Dermis microvascular lymphatic vessel endothelial cell (primary cell): Measurements from ENCODE around the gene SPATA6L. TPM values are rescaled to one million over a fixed set of nuclear protein-coding genes. Genes with fewer than 3 reads are reported as not detected.
"Not testable (repeated sequence)": the region's sequence is repeated elsewhere in the genome, so short reads cannot be mapped to it uniquely, and the experiment has no call there.

Source experiments
- DNase-seq, 2 donors: peaks; one replicate each; pipeline versions ENCODE4 v3.0.0 to v3.0.0-alpha.2; 2010; ENCODE audit warnings: low read depth in 2 of 2
- total RNA-seq: library from RNA; depleted of rRNA; stranded (reverse); fragments of >200 nt; gene quantifications from 2 replicates; pipeline ENCODE4 v1.2.1, GENCODE V29; 2014

SPATA6L gene
- total RNA-seq, 1 donor from 2014 or later: 3.3 TPM

- no peak for DNase-seq
These were observed 26.9 kb downstream of the SPATA6L start for GRCh38 chr9:4639420-4639819.

DNA sequence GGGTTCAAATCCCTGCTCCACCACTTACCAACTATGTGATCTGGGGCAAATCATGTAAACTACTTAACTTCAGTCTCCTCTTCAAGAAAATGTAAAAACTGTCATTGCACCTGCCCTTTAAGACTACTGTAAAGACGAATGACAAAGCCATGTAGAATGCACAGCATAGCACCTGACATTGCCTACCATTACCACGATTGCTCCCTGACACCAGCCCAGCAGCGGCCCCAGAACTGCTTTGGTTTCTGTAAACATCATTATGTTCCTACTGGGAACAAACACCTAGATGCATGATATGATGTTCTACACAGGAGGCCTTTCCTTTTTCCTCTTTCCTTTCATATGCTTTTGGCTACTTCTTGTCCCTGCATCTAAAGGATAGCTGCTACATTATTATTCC lies 27.3 kb downstream of the SPATA6L start:
- DNase-seq: no peak

- no peak for DNase-seq
These were observed 35.4 kb downstream of the SPATA6L start for GRCh38 chr9:4630836-4631235.

DNA sequence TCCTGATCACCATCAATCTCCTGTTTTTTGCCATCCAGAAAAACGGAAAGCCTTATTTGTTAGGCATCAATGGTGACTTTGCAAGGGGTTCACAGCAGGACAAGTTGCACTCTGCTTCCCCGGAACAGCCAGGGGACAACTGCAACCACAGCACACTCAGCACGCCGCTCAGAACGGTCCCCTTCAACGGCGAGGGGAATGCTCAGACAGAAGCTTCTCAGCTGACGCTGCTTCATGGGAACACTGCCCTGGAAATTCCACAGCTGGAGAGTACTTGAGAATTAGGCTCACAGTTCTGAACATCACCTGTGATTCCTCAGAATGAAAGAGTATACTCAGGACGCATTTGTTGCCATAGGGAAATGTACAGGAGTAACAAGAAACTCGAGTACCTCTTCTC lies 44.3 kb downstream of the SPATA6L start:
- DNase-seq: no peak

GRCh38 chr9:4620881-4621555 lies 45.3 kb downstream of the SPATA6L start:
- DNase-seq: peak in 1 of 2 donors; percentile 34

GRCh38 chr9:4620057-4620765 lies 46.1 kb downstream of the SPATA6L start:
- DNase-seq: no peak

DNA sequence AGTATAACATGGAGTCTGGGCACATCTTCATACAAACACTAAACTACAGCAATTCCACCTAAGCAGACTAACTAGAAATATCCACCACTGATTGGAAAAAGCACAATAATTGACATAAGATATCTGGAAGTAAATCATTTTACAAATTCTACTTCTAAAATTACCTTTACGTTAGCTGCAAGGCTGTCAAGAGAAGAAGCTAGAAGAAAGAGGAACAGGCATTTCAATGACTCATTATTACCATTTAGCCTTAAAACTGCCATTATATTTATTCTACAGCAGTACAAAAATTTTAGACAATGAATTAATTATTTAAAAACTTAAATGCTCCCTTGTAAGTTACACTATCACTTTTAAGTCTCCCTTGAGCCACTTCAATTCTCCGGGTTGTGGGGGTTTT lies 47.6 kb downstream of the SPATA6L start:
- DNase-seq: no peak

GRCh38 chr9:4617752-4618151 lies 48.5 kb downstream of the SPATA6L start:
- no peak for DNase-seq

- DNase-seq: no peak
These were observed 50.5 kb downstream of the SPATA6L start for GRCh38 chr9:4615778-4616177.

DNA sequence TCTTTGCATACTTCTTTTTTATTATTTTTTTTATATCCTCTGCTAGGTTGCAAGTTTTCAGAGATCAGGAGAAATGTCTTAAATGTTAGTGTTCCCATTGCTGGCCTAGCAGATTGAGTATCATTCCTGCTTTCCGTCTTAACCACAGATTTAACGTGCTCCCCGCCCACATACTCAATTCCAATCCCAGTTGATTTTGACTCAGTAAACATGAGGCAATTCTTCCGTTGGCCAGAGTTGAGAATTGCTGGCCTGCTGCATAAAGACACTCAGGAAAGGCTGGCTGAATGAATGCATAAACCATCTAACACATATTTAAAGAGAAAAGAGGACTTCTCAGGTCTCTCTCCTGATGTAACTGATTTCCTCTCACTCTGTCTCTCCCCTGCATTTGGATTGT lies 51.0 kb downstream of the SPATA6L start:
- DNase-seq: no peak

GRCh38 chr9:4614627-4615026 lies 51.7 kb downstream of the SPATA6L start:
- no peak for DNase-seq

DNA sequence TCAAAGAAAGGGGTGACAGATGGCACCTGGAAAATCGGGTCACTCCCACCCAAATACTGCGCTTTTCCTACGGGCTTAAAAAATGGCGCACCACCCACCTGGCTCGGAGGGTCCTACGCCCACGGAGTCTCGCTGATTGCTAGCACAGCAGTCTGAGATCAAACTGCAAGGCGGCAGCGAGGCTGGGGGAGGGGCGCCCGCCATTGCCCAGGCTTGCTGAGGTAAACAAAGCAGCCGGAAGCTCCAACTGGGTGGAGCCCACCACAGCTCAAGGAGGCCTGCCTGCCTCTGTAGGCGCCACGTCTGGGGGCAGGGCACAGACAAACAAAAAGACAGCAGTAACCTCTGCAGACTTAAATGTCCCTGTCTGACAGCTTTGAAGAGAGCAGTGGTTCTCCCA lies 60.2 kb downstream of the SPATA6L start:
- not testable (repeated sequence) for DNase-seq

DNA sequence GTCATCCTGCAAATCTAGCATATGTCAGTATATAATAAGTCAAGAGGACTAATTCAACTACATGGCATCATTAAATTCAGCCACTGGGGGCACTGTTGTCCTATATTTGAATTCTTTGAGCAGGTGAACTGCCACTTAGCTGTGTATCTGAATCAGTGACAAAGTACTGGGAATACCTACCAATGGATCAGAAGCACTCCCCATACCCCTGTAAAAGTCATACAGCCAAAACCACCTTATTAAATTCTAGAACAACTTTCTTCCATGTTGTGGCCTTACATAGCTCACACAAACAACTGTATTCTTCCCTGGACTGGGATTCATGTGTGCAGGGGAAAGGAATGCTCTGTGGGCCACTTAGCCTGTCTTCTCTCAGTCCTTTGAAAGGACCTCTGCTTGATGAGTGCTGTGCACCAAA lies 61.6 kb downstream of the SPATA6L start:
- DNase-seq: peak; percentile 65 to 75

GRCh38 chr9:4603830-4604229 lies 62.5 kb downstream of the SPATA6L start:
- DNase-seq: no peak

DNA sequence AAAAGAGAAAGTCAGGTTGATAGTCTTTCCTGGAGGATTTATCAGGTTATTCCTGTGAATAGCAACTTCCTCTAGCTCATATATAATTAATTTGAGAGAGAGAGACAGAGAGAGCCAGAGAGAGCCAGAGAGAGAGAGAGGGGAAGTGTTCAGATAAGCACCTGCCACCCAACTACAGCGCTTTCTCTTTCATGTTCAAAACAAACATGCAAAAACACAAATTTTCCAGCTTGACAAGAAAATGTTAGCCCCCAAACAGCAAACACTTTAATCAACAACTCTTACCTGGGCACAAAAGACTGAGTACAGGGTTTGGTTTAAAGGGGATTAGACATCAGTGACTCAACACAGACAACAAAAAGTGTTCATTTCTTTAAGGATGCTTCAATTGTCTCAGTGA lies 65.9 kb downstream of the SPATA6L start:
- DNase-seq: no peak

GRCh38 chr9:4596165-4596922 lies 69.9 kb downstream of the SPATA6L start:
- DNase-seq: peak; percentile 85 to 91

- no peak for DNase-seq
These were observed 71.3 kb downstream of the SPATA6L start for GRCh38 chr9:4594994-4595393.

- peak in 1 of 2 donors; percentile 42 for DNase-seq
These were observed 71.7 kb downstream of the SPATA6L start for GRCh38 chr9:4594545-4594944.

- peak in 1 of 2 donors; percentile 83 for DNase-seq
These were observed 73.4 kb downstream of the SPATA6L start for GRCh38 chr9:4592886-4593285.

GRCh38 chr9:4592295-4592694 lies 74.0 kb downstream of the SPATA6L start:
- no peak for DNase-seq

GRCh38 chr9:4591123-4591500 lies 75.2 kb downstream of the SPATA6L start:
- peak; percentile 30 to 72 for DNase-seq

DNA sequence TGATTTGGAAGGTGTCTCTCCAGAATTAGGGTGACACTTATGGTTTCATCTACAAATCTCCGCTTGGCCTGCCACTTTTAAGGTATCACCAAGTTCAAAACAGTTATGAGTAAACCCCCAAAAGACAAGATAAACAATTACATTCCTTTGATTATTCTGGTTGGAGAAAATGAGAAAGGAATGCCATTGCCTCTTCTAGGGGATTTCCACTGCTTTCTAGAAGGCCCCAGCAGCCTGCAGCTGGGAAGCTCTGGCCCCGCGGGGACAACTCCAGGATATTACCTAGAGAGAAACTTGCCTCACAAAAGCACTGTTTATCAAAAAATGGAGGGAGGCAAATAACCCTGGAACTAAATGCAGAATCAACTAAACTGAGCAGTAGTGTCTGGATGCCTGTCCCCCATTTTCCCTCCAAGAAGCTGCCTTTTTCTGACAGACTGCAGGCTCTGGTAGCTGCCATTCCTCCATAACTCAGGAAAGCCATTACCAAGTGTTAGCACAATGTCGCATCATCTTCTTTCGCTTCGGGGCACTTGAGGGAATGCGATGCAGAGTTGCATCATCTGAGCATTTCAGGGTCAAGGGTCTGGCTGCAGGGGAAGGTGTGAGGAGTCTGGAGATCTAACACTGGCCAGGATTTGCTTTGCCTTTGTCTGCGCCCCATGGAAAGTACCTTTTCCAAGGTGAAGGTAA lies 75.7 kb downstream of the SPATA6L start:
- peak in 1 of 2 donors; percentile 20 for DNase-seq
